ENCODE measurements around the gene ATP6V0A4. TPM values are rescaled to one million over a fixed set of nuclear protein-coding genes. Genes with fewer than 3 reads are reported as not detected.
"Not testable (repeated sequence)": the region's sequence is repeated elsewhere in the genome, so short reads cannot be mapped to it uniquely, and the experiment has no call there.

ATP6V0A4 gene
- total RNA-seq, 4 donors from 2014 or later, result not detected

- no peak for DNase-seq
- H3K9me3 ChIP-seq, result no peaks in the 10 kb centered on the region
- TF ChIP-seq CTCF (IDR thresholded peaks at IDR 0.05) (no peak), POLR2A (IDR thresholded peaks at IDR 0.05) (no peak)
- intact Hi-C loops (cut with DNase I; ENCODE audit: low total_unique reads), result no loop called here
- 81% methylated on average over 1 of the region's 1 CpG; no CpG with 5 or more reads in 1 of the 2 donors for WGBS, 2 donors (ENCODE audit: low coverage in 1 of 2)
- H3K27me3 ChIP-seq, result no peaks in the 10 kb centered on the region
- H3K27ac ChIP-seq, result no peak overlapping the region
- no peaks in the 10 kb centered on the region for H3K4me1 ChIP-seq
- in situ Hi-C loops (cut with MboI; ENCODE audit: low pct_ligation_motif_present in 1 of 4, low pct_unique_long_range_greater_than_20kb in 1 of 4, low sequenced_read_pairs in 3 of 4), result no loop called here
- H3K36me3 ChIP-seq, result no peaks in the 10 kb centered on the region
- no peak overlapping the region for H3K4me3 ChIP-seq
Measured at GRCh38 chr7:138816650-138817049, 18.7 kb upstream of the ATP6V0A4 start.

- Histone ChIP-seq H3K27me3 (no peaks in the 10 kb centered on the region), H3K4me3 (no peak overlapping the region), H3K36me3 (no peaks in the 10 kb centered on the region), H3K4me1 (no peaks in the 10 kb centered on the region), H3K27ac (no peak overlapping the region), H3K9me3 (no peaks in the 10 kb centered on the region)
- TF ChIP-seq CTCF (IDR thresholded peaks at IDR 0.05) (no peak), POLR2A (IDR thresholded peaks at IDR 0.05) (no peak), POLR2AphosphoS5 (IDR thresholded peaks at IDR 0.05) (no peak), EP300 (IDR thresholded peaks at IDR 0.05; ENCODE audit: low read depth) (no peak)
- WGBS, 2 donors (ENCODE audit: low coverage in 1 of 2), result 81 to 86% methylated on average over 1 of the region's 1 CpG
- in situ Hi-C loops (cut with MboI; ENCODE audit: low pct_ligation_motif_present in 1 of 4, low pct_unique_long_range_greater_than_20kb in 1 of 4, low sequenced_read_pairs in 3 of 4) (no loop called here), intact Hi-C loops (cut with DNase I; ENCODE audit: low total_unique reads) (no loop called here)
- no peak for DNase-seq
Measured at GRCh38 chr7:138814816-138815332, 16.9 kb upstream of the ATP6V0A4 start.

GRCh38 chr7:138813945-138814344 lies 15.9 kb upstream of the ATP6V0A4 start:
- H3K4me3 ChIP-seq, result no peak overlapping the region
- no peaks in the 10 kb centered on the region for H3K27me3 ChIP-seq
- H3K27ac ChIP-seq, result no peak overlapping the region
- intact Hi-C loops (cut with DNase I; ENCODE audit: low total_unique reads), result no loop called here
- no peaks in the 10 kb centered on the region for H3K36me3 ChIP-seq
- DNase-seq, result no peak
- in situ Hi-C loops (cut with MboI; ENCODE audit: low pct_ligation_motif_present in 1 of 4, low pct_unique_long_range_greater_than_20kb in 1 of 4, low sequenced_read_pairs in 3 of 4), result no loop called here
- 42 to 83% methylated on average over 2 of the region's 2 CpGs for WGBS, 2 donors (ENCODE audit: low coverage in 1 of 2)
- no peaks in the 10 kb centered on the region for H3K4me1 ChIP-seq
- H3K9me3 ChIP-seq, result no peaks in the 10 kb centered on the region
- TF ChIP-seq CTCF (IDR thresholded peaks at IDR 0.05), result no peak
- no peak for TF ChIP-seq POLR2AphosphoS5 (IDR thresholded peaks at IDR 0.05)
- no peak for TF ChIP-seq EP300 (IDR thresholded peaks at IDR 0.05; ENCODE audit: low read depth)
- TF ChIP-seq POLR2A (IDR thresholded peaks at IDR 0.05), result no peak

GRCh38 chr7:138811327-138811726 lies 13.3 kb upstream of the ATP6V0A4 start:
- H3K4me3 ChIP-seq; H3K9me3 ChIP-seq; H3K4me1 ChIP-seq; intact Hi-C loops (cut with DNase I; ENCODE audit: low total_unique reads); in situ Hi-C loops (cut with MboI; ENCODE audit: low pct_ligation_motif_present in 1 of 4, low pct_unique_long_range_greater_than_20kb in 1 of 4, low sequenced_read_pairs in 3 of 4); H3K36me3 ChIP-seq; H3K27me3 ChIP-seq; DNase-seq; H3K27ac ChIP-seq: not testable (repeated sequence)
- WGBS, 2 donors (ENCODE audit: low coverage in 1 of 2), result 80 to 89% methylated on average over 1 to 2 of the region's 2 CpGs

GRCh38 chr7:138809346-138809745 lies 11.3 kb upstream of the ATP6V0A4 start:
- Histone ChIP-seq H3K27me3 (no peaks in the 10 kb centered on the region), H3K36me3 (no peaks in the 10 kb centered on the region), H3K4me3 (no peak overlapping the region), H3K27ac (no peak overlapping the region), H3K4me1 (no peaks in the 10 kb centered on the region), H3K9me3 (no peaks in the 10 kb centered on the region)
- no peak for DNase-seq
- in situ Hi-C loops (cut with MboI; ENCODE audit: low pct_ligation_motif_present in 1 of 4, low pct_unique_long_range_greater_than_20kb in 1 of 4, low sequenced_read_pairs in 3 of 4) (no loop called here), intact Hi-C loops (cut with DNase I; ENCODE audit: low total_unique reads) (no loop called here)
- WGBS, 2 donors (ENCODE audit: low coverage in 1 of 2), result 74 to 100% methylated on average over 1 to 4 of the region's 4 CpGs
- TF ChIP-seq POLR2AphosphoS5 (IDR thresholded peaks at IDR 0.05) (no peak), POLR2A (IDR thresholded peaks at IDR 0.05) (no peak), CTCF (IDR thresholded peaks at IDR 0.05) (no peak), EP300 (IDR thresholded peaks at IDR 0.05; ENCODE audit: low read depth) (no peak)
